Head of caudate nucleus (tissue), 42 donors: ENCODE data around the gene TRMT6.

ENCODE experiments used
- DNase-seq, 42 donors: peaks; one replicate each; pipeline versions ENCODE4 v3.0.0 to v3.0.0-alpha.2; 2020 to 2021; ENCODE audit warnings: mixed read lengths in 7 of 42
- intact Hi-C: fragments of 100-400 bp; cut with DNase I; formaldehyde crosslinking; loops from one replicate; pipeline ENCODE4 v1.15.0; 2022

Gene TRMT6

DNA sequence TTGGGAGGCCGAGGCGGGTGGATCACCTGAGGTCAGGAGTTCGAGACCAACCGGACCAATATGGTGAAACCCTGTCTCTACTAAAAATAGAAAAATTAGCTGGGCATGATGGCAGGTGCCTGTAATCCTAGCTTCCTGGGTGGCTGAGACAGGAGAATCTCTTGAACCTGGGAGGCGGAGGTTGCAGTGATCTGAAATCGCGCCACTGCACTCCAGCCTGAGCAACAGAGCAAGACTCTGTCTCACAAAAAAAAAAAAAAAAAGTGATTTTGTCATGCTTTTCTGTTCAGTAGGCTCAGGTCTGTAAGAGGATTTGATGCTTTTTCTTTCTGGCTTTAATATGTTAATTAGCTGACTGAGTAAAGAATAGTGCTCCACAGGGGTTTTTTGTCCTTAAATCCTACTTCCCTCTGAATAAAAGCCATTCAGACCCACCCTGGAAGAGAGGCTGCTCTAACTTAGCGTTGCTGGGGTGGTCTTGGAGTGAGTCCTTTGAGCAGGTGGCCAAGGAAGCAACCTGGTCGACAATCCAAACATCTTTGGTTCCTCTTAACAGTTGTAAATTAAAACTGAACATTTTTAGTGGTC is 19.1 kb upstream of the TRMT6 start:
- no peak for DNase-seq
- intact Hi-C loops = no loop called here

- DNase-seq = no peak
- intact Hi-C loops = no loop called here
These were observed 18.1 kb upstream of the TRMT6 start for GRCh38 chr20:5968462-5968861.

- DNase-seq = no peak
- intact Hi-C loops = no loop called here
These were observed 17.1 kb upstream of the TRMT6 start for GRCh38 chr20:5967469-5967868.

DNA sequence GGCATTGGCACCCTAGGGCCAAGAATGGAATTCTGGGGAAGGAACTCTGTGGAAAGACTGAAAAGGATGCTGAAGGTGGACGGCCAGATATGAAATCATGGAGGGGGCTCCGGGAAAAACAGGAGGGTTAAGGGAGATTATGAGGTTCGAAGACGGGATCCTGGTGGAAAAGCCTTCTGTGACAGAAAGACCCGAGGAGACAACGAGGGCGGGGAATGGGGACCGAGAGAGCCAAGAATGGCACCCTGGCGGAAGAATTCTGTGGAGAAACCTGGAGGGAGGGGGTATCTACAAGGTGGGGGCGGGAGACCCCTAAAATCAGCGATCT is 426 bp downstream of the TRMT6 start:
- DNase-seq = peak in 6 of 42 donors; percentile 5 to 35 (median 12)
- intact Hi-C loops = loop anchor here (5.0 kb wide), 1 partner anchor 127 kb away; no protein-coding TSS in a partner anchor

DNA sequence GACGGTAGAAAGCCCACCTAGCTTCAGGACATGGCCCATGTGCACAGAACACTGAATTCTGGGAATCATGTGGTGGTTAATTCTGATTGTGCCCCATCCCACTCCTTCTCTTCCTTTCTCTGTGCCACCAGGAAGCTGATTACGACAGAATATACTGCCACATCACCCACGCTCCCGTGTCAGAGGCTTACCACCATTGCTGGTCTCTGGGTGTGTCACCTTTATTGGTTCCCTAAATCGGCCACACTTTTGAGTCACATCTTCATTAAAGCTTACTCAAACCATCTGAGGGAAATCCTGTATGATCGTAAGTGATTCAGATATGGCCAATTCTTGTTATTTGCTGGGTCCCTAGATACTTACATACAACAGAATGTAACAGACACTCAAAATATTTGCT is 3.1 kb downstream of the TRMT6 start:
- intact Hi-C loops = no loop called here
- no peak for DNase-seq

- DNase-seq = no peak
- intact Hi-C loops = no loop called here
These were observed 4.4 kb downstream of the TRMT6 start for GRCh38 chr20:5945963-5946362.

DNA sequence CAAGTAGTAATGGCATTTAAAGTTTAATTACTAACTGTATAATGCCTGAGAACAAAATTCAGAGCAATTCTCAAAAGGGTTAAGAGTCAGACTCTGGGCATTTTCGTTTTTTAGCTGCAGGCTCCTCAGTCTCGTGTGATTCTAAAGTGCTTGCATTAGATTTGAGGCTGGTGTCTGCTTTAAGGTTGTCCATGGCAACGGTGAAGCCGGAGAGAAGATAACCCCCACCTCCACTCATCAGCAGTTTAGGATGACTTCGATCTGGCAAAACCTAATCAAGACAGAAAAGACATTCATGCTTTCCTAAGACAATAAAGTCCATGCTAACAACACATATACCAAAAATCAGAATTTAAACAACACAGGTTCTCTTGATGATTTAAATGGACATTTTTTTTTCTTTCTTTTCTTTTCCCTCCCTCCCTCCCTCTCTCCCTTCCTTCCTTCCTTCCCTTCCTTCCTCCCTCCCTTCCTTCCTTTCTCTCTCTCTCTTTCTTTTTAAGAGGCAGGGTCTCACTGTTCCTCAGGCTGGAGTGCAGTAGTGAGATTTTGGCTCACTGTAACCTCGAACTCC is 11.8 kb downstream of the TRMT6 start:
- intact Hi-C loops = no loop called here
- DNase-seq = peak in 23 of 42 donors; percentile 5 to 72 (median 36)

DNA sequence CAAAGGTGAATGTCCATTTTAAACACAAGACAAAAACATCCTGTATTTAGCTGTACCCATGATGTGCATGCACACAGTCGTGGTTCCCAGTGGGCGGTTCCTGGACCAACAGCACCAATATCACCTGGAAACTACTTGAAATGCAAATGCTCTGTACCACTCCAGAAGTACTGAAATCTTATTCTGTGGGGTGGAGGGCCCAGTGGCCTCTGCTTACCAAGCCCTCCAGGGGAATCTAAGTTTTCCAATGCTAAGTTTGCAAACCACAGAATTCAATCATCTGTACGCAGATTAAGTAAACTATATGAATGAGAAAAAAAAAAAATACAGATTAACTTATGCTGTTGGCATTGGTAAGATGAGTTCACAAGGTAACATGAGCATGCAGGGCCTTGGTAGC is 14.1 kb downstream of the TRMT6 start:
- intact Hi-C loops = no loop called here
- DNase-seq = no peak

DNA sequence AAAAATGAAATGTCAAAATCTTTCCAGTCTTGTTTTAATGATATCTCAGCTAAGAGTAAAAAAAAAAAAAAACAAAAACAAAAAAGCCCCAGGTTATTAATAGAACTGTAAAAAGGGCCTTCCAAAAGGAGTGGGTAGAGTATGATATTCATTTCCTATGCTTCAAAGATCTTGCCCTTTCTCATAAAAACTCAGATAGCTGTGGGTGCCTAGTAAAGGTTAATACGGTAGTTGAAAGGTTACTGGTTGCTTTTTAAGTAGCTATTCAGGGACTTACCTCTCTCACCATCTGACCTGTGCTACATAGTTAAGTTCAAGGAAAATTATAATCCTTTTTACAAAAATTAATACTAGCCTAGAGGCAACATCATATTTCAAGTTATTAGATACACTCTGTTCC is 14.9 kb downstream of the TRMT6 start:
- DNase-seq = no peak
- intact Hi-C loops = no loop called here

GRCh38 chr20:5933802-5934436 is 16.4 kb downstream of the TRMT6 start:
- peak in 2 of 42 donors; percentile 17 to 40 for DNase-seq

GRCh38 chr20:5932796-5933195 is 17.5 kb downstream of the TRMT6 start:
- intact Hi-C loops = no loop called here
- no peak for DNase-seq

More at GRCh38 chr20:5933802-5934436, 16.4 kb downstream of the TRMT6 start:
- intact Hi-C loops = no loop called here

DNA sequence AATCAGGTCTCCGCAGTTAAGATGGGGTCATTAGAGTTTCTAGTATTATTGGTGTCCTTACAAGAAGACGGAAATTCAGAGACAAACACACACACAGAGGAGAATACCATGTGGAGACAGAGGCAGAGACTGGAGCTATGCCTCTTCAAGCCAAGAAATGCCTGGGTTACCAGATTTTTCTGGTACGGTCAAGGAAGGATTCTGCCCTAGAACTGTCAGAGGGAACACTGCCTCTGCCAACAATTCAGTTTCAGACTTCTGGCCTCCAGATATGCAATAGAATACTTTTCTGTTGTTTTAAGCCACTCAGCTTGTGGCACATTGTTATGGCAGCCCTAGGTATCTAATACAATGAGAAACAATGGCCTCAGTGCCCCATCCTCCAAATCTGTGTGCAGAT is 18.9 kb downstream of the TRMT6 start:
- no peak for DNase-seq
- intact Hi-C loops = no loop called here

DNA sequence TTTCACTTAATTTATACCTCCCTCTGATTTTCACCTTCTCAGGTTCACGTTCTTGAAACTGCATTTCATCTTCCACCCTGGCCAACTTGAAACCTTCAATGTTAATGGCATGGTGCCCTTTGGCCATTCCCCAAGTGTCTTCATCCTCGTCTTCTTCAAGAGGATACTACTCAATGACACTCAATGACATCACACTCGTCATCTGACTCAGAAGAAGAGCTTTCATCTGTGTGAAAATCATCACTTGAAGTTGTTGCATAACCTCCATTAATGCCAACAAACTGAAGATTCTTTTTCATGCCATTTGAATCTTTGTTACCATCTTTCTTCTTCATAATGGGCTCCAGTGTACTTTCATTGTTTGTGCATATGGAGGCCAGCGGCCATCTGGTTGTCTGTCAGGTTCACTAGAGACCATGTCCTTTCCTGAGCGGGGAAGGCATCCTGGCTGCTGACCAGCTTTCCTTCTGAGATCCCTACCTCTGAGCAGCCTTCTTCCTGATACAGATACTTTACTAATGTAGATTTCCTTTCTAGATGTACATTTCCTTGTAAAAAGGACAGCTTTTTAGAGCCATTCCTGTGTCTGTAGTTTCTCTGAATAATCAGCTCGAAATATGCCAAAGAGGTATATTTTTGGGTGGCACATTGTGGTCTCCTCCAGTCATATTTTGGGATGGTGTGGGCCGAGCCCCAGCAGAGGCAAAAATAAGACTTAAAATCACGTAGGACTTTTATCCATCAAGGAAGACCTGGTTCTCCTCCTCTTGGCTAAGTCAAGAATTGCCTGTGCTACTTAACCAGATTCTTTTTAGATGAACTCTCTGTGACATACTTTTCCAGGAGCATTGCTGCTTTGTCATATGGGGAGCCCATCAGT is 21.3 kb downstream of the TRMT6 start:
- intact Hi-C loops = no loop called here
- peak in 1 of 42 donors; percentile 34 for DNase-seq

- intact Hi-C loops = no loop called here
- peak in 1 of 42 donors; percentile 25 for DNase-seq
These were observed 22.4 kb downstream of the TRMT6 start for GRCh38 chr20:5927749-5928462.

DNA sequence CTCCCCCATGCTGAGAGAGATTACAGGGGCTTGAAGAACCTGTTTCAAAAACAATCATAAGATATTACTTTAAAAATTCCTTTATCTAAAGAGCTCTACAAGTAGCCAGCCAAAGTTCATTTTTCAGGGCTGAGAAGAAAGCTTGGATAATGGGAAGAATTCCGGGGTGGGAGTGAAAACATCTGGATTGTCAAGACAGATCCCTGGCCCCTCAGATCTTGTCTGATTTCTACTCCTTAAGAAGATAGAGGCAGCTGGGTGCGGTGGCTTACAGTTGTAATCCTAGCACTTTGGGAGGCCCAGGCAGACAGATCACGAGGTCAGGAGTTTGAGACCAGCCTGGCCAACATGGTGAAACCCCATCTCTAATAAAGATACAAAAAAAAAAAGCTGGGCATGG is 24.8 kb downstream of the TRMT6 start:
- peak in 1 of 42 donors; percentile 22 for DNase-seq
- intact Hi-C loops = no loop called here

- intact Hi-C loops = no loop called here
- DNase-seq = peak in 1 of 42 donors; percentile 21
These were observed 26.8 kb downstream of the TRMT6 start for GRCh38 chr20:5923493-5923892.

DNA sequence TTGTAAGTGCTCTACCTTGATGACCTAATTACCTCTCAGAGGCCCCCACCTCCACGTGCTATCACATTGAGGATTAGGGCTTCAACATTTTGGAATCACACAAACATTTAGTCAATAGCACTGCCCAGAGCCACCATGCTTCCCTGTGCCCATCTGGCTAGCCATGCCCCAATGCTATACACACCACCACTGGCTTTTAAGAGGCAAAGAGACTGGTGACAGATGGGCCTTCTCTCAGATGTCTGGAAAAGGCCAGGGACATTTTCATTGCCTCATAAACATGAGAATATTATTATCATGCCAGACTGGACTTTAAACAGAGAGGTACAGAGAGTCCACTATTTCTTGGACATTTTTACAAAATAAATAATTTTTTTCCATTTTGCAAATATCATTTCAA is 29.8 kb downstream of the TRMT6 start:
- intact Hi-C loops = no loop called here
- DNase-seq = peak in 1 of 42 donors; percentile 8

DNA sequence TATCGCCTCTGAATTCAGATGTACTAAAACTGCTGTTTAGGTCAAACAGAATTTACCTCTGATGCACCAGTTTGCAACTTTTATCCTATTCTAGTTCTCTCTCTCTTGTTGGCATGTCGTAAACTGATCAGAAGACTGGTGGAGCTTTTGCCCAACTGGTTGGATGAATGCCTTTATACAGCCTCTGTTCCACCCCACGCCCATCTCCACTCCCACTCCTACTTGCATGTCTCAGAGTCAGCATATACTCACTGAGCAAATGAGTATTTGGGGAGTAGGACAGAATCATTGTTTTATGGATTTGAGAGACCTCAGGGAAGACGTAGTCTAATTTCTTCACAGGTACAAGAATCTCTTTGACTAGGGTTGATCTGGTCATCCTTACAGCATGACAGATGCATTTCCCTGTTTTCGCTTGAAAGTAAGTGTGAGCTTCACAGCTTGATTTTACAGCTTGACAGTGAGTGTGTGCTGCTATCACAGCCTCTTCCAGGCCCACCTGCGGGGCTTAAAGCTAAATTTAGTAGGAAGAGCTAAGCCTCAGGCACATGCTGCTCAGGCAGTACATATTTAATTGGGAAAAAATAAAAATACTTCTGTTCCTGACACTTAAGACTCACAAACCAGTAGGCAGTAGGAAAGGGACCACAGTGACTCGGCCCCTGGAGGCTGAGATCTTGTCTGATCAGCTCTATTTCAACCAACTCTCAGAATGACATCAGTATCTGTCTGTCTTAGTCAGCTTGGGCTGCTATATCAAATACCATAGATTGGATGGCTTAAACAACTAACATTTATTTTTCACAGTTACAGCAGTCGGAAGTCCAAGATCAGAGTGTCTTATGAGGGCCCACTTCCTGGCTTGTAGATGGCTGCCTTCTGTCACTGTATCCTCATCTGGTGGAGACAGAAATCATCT is 30.4 kb downstream of the TRMT6 start:
- peak in 9 of 42 donors; percentile 8 to 70 (median 38) for DNase-seq
- intact Hi-C loops = no loop called here
